Measurements from ENCODE around the gene MTHFD1L.
A peak's percentile ranks its signal among the peaks of the same experiment; 100 is the strongest.

Gene MTHFD1L

GRCh38 chr6:150932996-150933395, 67.5 kb downstream of the MTHFD1L start:
- DNase-seq (ENCODE audit: low spot score), result no peak
- FAIRE-seq, result no peak

- FAIRE-seq, result peak; percentile 52
- DNase-seq (ENCODE audit: low spot score), result peak; percentile 89
Observed at GRCh38 chr6:150934380-150934779, 68.9 kb downstream of the MTHFD1L start.

GRCh38 chr6:150936021-150936555, 70.6 kb downstream of the MTHFD1L start:
- DNase-seq (ENCODE audit: low spot score), result no peak
- FAIRE-seq, result no peak

GRCh38 chr6:150937132-150937906, 71.8 kb downstream of the MTHFD1L start:
- DNase-seq (ENCODE audit: low spot score) (peak; percentile 5), FAIRE-seq (no peak)

- FAIRE-seq (no peak), DNase-seq (ENCODE audit: low spot score) (no peak)
Observed at GRCh38 chr6:150939399-150939798, 73.9 kb downstream of the MTHFD1L start.

GRCh38 chr6:150940941-150941340, 75.4 kb downstream of the MTHFD1L start:
- FAIRE-seq, result no peak
- no peak for DNase-seq (ENCODE audit: low spot score)

GRCh38 chr6:150949526-150949925, 84.0 kb downstream of the MTHFD1L start:
- no peak for DNase-seq (ENCODE audit: low spot score)
- no peak for FAIRE-seq

GRCh38 chr6:150953851-150954250, 88.3 kb downstream of the MTHFD1L start:
- FAIRE-seq (no peak), DNase-seq (ENCODE audit: low spot score) (no peak)

- no peak for DNase-seq (ENCODE audit: low spot score)
Observed at GRCh38 chr6:150959166-150959565, 93.7 kb downstream of the MTHFD1L start.

GRCh38 chr6:150962436-150962835, 96.9 kb downstream of the MTHFD1L start:
- FAIRE-seq (no peak), DNase-seq (ENCODE audit: low spot score) (no peak)

More at GRCh38 chr6:150959166-150959565, 93.7 kb downstream of the MTHFD1L start:
- FAIRE-seq, result no peak

GRCh38 chr6:150964765-150965164, 99.3 kb downstream of the MTHFD1L start:
- no peak for DNase-seq (ENCODE audit: low spot score)
- FAIRE-seq, result no peak

- FAIRE-seq, result no peak
Observed at GRCh38 chr6:150966786-150967185, 101.3 kb downstream of the MTHFD1L start.

GRCh38 chr6:150967381-150967780, 101.9 kb downstream of the MTHFD1L start:
- FAIRE-seq (no peak), DNase-seq (ENCODE audit: low spot score) (no peak)

More at GRCh38 chr6:150966786-150967185, 101.3 kb downstream of the MTHFD1L start:
- no peak for DNase-seq (ENCODE audit: low spot score)

GRCh38 chr6:150967910-150968309, 102.4 kb downstream of the MTHFD1L start:
- DNase-seq (ENCODE audit: low spot score) (no peak), FAIRE-seq (no peak)

- DNase-seq (ENCODE audit: low spot score) (no peak), FAIRE-seq (no peak)
Observed at GRCh38 chr6:150969901-150970300, 104.4 kb downstream of the MTHFD1L start.

GRCh38 chr6:150971219-150971618, 105.7 kb downstream of the MTHFD1L start:
- no peak for FAIRE-seq
- no peak for DNase-seq (ENCODE audit: low spot score)

- DNase-seq (ENCODE audit: low spot score) (no peak), FAIRE-seq (no peak)
Observed at GRCh38 chr6:150975136-150975535, 109.6 kb downstream of the MTHFD1L start.

- no peak for DNase-seq (ENCODE audit: low spot score)
- FAIRE-seq, result no peak
Observed at GRCh38 chr6:150977281-150977680, 111.8 kb downstream of the MTHFD1L start.

GRCh38 chr6:150978624-150979023, 113.1 kb downstream of the MTHFD1L start:
- FAIRE-seq (no peak), DNase-seq (ENCODE audit: low spot score) (no peak)

GRCh38 chr6:150979826-150980350, 114.4 kb downstream of the MTHFD1L start:
- DNase-seq (ENCODE audit: low spot score), result no peak

GRCh38 chr6:150981095-150981494, 115.6 kb downstream of the MTHFD1L start:
- FAIRE-seq, result no peak

More at GRCh38 chr6:150979826-150980350, 114.4 kb downstream of the MTHFD1L start:
- FAIRE-seq, result no peak

GRCh38 chr6:150981669-150982068, 116.2 kb downstream of the MTHFD1L start:
- DNase-seq (ENCODE audit: low spot score), result no peak
- FAIRE-seq, result no peak

More at GRCh38 chr6:150981095-150981494, 115.6 kb downstream of the MTHFD1L start:
- DNase-seq (ENCODE audit: low spot score), result no peak
